Stimulated activated CD4-positive, alpha-beta T cell treated with anti-CD3 and anti-CD28 coated beads, Interleukin-2, amount 100 ng/mL, for 24 hours (primary cell): Measurements from ENCODE around the gene FBXO2.
A peak's percentile ranks its signal among the peaks of the same experiment; 100 is the strongest.

Experiments
- DNase-seq, 2 donors: peaks; one replicate each; pipeline ENCODE4 v3.0.0-alpha.2; 2020

FBXO2 gene

GRCh38 chr1:11682287-11682771, 28.1 kb upstream of the FBXO2 start:
- no peak for DNase-seq

- peak; percentile 93 to 94 for DNase-seq
Measured at GRCh38 chr1:11681071-11681771, 27.0 kb upstream of the FBXO2 start, which contains the start of gene MAD2L2. Gene MAD2L2, minus strand, starts transcription at chr1:11681148. Its CDS starts 547 bp downstream, at chr1:11680601.

GRCh38 chr1:11680270-11681070, 26.2 kb upstream of the FBXO2 start:
- DNase-seq = no peak

- no peak for DNase-seq
Measured at GRCh38 chr1:11678442-11678841, 24.2 kb upstream of the FBXO2 start.

GRCh38 chr1:11676386-11677103, 22.3 kb upstream of the FBXO2 start:
- no peak for DNase-seq

GRCh38 chr1:11675325-11675724, 21.1 kb upstream of the FBXO2 start:
- DNase-seq = no peak

GRCh38 chr1:11674488-11674887, 20.3 kb upstream of the FBXO2 start:
- DNase-seq = no peak

GRCh38 chr1:11673089-11673769, 19.0 kb upstream of the FBXO2 start:
- no peak for DNase-seq

GRCh38 chr1:11671544-11672286, 17.5 kb upstream of the FBXO2 start:
- no peak for DNase-seq

GRCh38 chr1:11671205-11671543, 16.9 kb upstream of the FBXO2 start:
- no peak for DNase-seq

- no peak for DNase-seq
Measured at GRCh38 chr1:11670747-11671146, 16.5 kb upstream of the FBXO2 start.

GRCh38 chr1:11668516-11668915, 14.3 kb upstream of the FBXO2 start:
- no peak for DNase-seq

- peak; percentile 56 to 60 for DNase-seq
Measured at GRCh38 chr1:11664336-11665065, 10.3 kb upstream of the FBXO2 start.

GRCh38 chr1:11661103-11661502, 6.9 kb upstream of the FBXO2 start:
- DNase-seq = no peak

- no peak for DNase-seq
Measured at GRCh38 chr1:11659748-11660147, 5.5 kb upstream of the FBXO2 start.

- DNase-seq = no peak
Measured at GRCh38 chr1:11658542-11658941, 4.3 kb upstream of the FBXO2 start.

- no peak for DNase-seq
Measured at GRCh38 chr1:11657654-11658053, 3.4 kb upstream of the FBXO2 start.

GRCh38 chr1:11654939-11655808, 945 bp upstream of the FBXO2 start:
- no peak for DNase-seq

GRCh38 chr1:11653861-11654136, 430 bp downstream of the FBXO2 start:
- no peak for DNase-seq

GRCh38 chr1:11653101-11653860, 948 bp downstream of the FBXO2 start:
- no peak for DNase-seq
